ENCODE measurements around the gene COG5.

COG5 gene

DNA sequence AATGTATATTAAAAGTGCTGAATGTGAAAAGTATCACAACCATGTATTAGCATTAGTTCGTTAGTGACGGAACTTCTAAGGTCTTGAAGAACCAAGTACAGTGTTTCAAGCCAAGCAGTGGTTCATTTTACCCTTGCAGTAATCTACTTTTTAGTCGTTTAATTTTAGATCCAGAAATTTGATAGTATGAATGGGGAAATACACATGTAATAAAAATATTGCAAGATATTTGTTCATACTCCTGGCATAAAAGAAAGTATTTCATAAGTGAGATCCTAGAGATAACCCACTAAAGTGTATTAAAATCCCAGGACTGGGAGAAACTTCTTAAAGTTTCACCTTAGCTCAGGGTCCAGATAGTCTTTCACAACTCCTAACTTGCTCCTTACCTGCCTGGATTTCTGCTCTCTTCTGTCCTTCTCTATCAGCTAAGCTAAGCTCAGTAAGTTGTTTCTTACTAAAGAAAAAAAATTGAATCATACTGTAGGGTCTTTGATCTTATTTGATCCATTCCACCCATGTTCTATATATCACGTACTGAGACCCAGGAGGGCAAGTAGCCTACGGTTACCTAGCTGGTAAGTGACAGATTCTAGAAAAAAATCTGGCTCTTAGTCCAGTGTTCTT lies 17.8 kb upstream of the COG5 start:
- no peak for DNase-seq (ENCODE audit: low read depth)
- TF ChIP-seq, protein P1, sequence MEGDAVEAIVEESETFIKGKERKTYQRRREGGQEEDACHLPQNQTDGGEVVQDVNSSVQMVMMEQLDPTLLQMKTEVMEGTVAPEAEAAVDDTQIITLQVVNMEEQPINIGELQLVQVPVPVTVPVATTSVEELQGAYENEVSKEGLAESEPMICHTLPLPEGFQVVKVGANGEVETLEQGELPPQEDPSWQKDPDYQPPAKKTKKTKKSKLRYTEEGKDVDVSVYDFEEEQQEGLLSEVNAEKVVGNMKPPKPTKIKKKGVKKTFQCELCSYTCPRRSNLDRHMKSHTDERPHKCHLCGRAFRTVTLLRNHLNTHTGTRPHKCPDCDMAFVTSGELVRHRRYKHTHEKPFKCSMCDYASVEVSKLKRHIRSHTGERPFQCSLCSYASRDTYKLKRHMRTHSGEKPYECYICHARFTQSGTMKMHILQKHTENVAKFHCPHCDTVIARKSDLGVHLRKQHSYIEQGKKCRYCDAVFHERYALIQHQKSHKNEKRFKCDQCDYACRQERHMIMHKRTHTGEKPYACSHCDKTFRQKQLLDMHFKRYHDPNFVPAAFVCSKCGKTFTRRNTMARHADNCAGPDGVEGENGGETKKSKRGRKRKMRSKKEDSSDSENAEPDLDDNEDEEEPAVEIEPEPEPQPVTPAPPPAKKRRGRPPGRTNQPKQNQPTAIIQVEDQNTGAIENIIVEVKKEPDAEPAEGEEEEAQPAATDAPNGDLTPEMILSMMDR (IDR thresholded peaks at IDR 0.05; ENCODE audit: low read depth, low read length, missing control alignments), result no peak
- H3K4me3 ChIP-seq (ENCODE audit: low read depth, low read length), result no peak overlapping the region; the same call in 1 of the 2 replicates

DNA sequence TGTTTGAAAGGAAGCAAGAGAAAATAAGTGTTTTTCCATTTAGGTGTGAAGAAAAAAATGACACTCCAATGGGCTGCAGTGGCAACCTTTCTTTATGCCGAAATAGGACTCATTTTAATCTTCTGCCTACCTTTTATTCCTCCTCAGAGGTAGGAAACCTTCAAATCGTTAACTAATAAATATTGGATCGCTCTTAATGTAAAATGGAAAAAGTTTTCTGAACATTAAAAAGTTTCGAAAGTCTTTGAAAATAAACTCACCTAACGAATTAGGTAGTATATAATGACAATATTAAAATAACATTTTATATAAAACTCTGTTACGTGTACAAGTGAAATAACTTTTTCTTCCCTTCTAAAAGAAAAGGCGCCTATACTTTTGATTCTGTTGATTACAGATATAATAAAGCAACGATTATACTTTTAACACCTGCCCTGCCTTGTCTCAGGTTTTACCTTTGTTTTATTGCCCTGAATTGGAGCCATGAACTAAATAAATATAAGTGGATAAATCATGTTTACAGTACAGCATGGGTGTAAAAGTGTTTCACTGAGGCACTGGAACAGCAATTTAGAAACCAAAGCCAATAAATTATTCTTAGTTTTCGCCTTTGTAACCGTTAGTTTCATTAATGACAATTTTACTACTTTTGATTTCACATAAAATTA lies 17.1 kb upstream of the COG5 start:
- peak overlapping the region; percentile 97 for H3K4me3 ChIP-seq (ENCODE audit: low read depth, low read length)
- DNase-seq (ENCODE audit: low read depth), result no peak
- TF ChIP-seq, protein P1 (IDR thresholded peaks at IDR 0.05; ENCODE audit: low read depth, low read length, missing control alignments), result no peak

DNA sequence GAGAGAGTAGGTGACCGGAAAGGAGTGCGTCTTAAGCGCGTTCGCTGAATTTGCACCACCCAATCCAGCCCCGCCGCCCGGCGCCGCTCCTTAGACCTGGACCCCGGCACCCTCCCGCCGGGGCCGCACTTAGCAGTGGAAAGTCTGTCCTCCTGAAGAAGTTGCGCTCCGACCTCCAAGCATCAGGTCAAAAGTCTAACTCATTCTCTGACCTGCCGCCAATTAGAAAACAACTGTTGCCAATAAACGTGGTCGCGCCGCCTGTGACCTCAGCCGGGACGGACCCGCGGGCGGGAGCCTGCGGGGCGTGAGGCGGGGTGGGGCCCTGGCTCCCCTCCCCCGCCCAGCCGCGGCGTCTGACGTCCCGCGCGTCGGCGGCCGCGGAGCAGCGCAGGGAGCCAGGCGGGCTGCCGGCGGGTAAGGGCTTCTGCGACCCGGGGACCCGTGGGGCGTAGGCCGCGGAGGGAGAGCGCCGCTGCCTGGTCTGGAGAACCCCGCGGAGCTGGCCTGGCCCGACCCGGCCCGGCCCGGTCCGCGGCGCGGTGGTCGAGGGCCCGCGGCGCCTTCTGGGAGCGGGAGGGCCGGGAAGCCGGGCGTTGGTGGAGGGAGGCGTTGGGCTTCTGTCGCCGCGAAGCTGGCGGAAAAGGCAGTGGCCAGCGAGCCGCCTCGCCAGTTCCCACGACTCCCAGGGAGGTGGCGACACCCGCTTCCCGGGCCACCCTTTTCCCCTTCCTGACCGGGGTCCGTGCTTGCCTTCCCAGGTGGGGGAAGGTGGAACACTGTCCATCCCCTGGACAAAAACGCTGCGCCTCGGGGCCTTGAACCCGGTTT lies 16.4 kb upstream of the COG5 start, which contains the start of gene BCAP29:
Gene BCAP29, plus strand, starts transcription at position 362 of the 831 bp plus-strand sequence. CDS start 527 bp downstream, outside the sequence.
- peak within 1 kb of the TSS; percentile 97 for H3K4me3 ChIP-seq (ENCODE audit: low read depth, low read length)
- DNase-seq (ENCODE audit: low read depth), result no peak
- TF ChIP-seq, protein P1 (IDR thresholded peaks at IDR 0.05; ENCODE audit: low read depth, low read length, missing control alignments), result no peak

DNA sequence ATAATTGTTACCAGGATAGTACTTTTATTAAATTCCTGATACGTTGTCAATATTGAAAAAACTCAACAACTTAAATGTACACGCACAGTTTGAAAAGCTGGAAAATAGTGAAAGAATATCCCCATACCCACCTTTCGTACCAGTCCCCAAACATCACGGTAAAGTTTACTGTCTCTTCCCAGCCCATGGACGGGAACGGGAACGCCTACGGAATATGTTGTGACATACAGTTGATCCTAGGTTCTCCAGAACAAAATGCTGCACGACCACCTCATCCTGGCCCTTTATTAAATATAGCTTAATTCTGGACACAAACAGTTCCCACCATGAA lies 15.8 kb upstream of the COG5 start:
- peak overlapping the region; percentile 97 for H3K4me3 ChIP-seq (ENCODE audit: low read depth, low read length)
- TF ChIP-seq, protein P1 (IDR thresholded peaks at IDR 0.05; ENCODE audit: low read depth, low read length, missing control alignments), result no peak
- DNase-seq (ENCODE audit: low read depth), result no peak

DNA sequence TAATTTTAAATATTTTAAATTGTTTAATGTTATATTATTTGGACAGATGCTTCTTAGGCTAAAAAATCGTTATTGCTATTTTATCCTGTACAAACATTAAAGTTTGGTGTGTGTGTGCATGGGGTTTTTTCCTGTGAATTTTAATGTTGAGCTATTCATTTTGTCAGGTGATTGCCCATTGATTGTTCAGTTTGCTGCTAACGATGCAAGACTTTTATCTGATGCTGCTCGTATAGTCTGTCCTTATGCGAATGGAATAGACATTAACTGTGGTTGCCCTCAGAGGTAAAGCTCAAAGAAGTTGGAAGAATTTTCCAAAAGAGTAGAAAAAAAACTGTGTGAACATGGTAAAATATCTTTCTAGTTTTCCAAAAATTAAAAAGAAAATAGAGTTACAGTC lies 9.8 kb upstream of the COG5 start:
- no peak overlapping the region for H3K4me3 ChIP-seq (ENCODE audit: low read depth, low read length)
- TF ChIP-seq, protein P1 (IDR thresholded peaks at IDR 0.05; ENCODE audit: low read depth, low read length, missing control alignments), result no peak

DNA sequence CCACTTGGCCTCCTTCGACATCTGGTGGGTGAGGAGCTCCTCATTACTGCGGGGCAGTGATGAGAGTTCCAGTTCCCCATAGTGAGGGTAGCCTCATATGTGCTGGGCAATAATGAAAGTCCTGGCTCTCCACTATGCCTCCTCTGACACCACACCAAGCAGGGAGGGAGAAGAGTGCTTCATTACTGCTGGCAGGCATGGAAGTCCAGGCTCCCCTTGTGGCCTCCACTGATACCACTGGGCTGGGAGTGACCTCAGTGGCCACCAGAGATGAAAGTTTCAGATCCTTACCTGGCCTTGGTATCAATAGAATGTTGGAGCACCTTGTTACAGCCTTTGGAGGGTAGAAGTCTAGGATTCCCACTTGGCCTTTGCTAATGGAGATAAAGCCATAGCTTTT lies 6.6 kb upstream of the COG5 start:
- H3K4me3 ChIP-seq (ENCODE audit: low read depth, low read length), result no peak overlapping the region
- DNase-seq (ENCODE audit: low read depth), result no peak
- TF ChIP-seq, protein P1 (IDR thresholded peaks at IDR 0.05; ENCODE audit: low read depth, low read length, missing control alignments), result no peak

More for the DNA sequence above, 9.8 kb upstream of the COG5 start:
- DNase-seq (ENCODE audit: low read depth), result no peak

Data from GM12864 (cell line).